ENCODE data around the gene CHAF1A.

Gene CHAF1A

GRCh38 chr19:4367781-4368127 is 34.7 kb upstream of the CHAF1A start:
- no peak for DNase-seq

GRCh38 chr19:4368128-4368820 is 34.2 kb upstream of the CHAF1A start:
- no peak for DNase-seq

GRCh38 chr19:4369109-4369887 is 33.1 kb upstream of the CHAF1A start:
- DNase-seq, result peak; percentile 56 to 93 (median 68)

- DNase-seq, result peak; percentile 44 to 90 (median 65)
Measured at GRCh38 chr19:4369888-4370260, 32.6 kb upstream of the CHAF1A start.

GRCh38 chr19:4370418-4371041 is 31.9 kb upstream of the CHAF1A start:
- DNase-seq, result no peak

- DNase-seq, result no peak
Measured at GRCh38 chr19:4371247-4372164, 30.9 kb upstream of the CHAF1A start.

- DNase-seq, result no peak
Measured at GRCh38 chr19:4372165-4373012, 30.1 kb upstream of the CHAF1A start.

GRCh38 chr19:4373013-4373367 is 29.4 kb upstream of the CHAF1A start:
- no peak for DNase-seq

GRCh38 chr19:4373601-4374497 is 28.6 kb upstream of the CHAF1A start:
- no peak for DNase-seq

GRCh38 chr19:4374498-4375163 is 27.8 kb upstream of the CHAF1A start:
- no peak for DNase-seq

GRCh38 chr19:4375164-4376027 is 27.0 kb upstream of the CHAF1A start:
- DNase-seq, result no peak

GRCh38 chr19:4376028-4376670 is 26.3 kb upstream of the CHAF1A start:
- no peak for DNase-seq

- no peak for DNase-seq
Measured at GRCh38 chr19:4376671-4376990, 25.8 kb upstream of the CHAF1A start.

- DNase-seq, result no peak
Measured at GRCh38 chr19:4376991-4377781, 25.3 kb upstream of the CHAF1A start.

- no peak for DNase-seq
Measured at GRCh38 chr19:4378886-4379285, 23.6 kb upstream of the CHAF1A start.

GRCh38 chr19:4379383-4380253 is 22.8 kb upstream of the CHAF1A start:
- DNase-seq, result no peak

- DNase-seq, result peak; percentile 30 to 60 (median 50)
Measured at GRCh38 chr19:4380254-4380727, 22.1 kb upstream of the CHAF1A start.

All from T-helper 1 cell (primary cell).